Endothelial cell of umbilical vein (primary cell): Measurements from ENCODE around the gene CLCN2. TPM values are rescaled to one million over a fixed set of nuclear protein-coding genes. Genes with fewer than 3 reads are reported as not detected.

Experiments used
- BruUV-seq: library from RNA; stranded (reverse); fragments of 400-500 nt; replicated peaks from 2 replicates; lab custom pipeline; 2021; lab: Mats Ljungman, UMichigan
- CTCF ChIA-PET: fragments of 300-600, 350-600 bp; sonication (Branson Sonifier 250); formaldehyde crosslinking; loops from one replicate; lab custom pipeline; 2021; ENCODE audit warnings: antibody characterized with exemption, inconsistent platforms; lab: Charles Lee
- POLR2A ChIA-PET: fragments of 300-600, 350-600 bp; sonication (Branson Sonifier 250); formaldehyde crosslinking; loops from one replicate; lab custom pipeline; 2021; ENCODE audit warnings: antibody characterized with exemption, inconsistent platforms; lab: Charles Lee
- DNase-seq: peaks from one replicate; pipeline ENCODE4 v3.0.0-alpha.2; 2011; ENCODE audit warnings: low read depth, low spot score
- FAIRE-seq: peaks from 2 replicates; lab custom pipeline; 2011; peaks lifted over from hg19 to GRCh38; lab: Jason Lieb, UNC
- H2AFZ ChIP-seq: 2 replicates; pipeline ENCODE4 v1.6.0; 2012; ENCODE audit warnings: low read depth, low read length, control low read depth, inconsistent platforms
- H3K27ac ChIP-seq: 2 replicates; pipeline ENCODE4 v1.5.1; 2011; ENCODE audit warnings: low read depth, mild to moderate bottlenecking, control low read depth, low read length, moderate library complexity; ENCODE audit not compliant: insufficient read depth
- H3K27me3 ChIP-seq, 2 experiments: 2 replicates each; pipeline versions ENCODE4 v1.6.0 to v1.6.1; 2011; ENCODE audit warnings: low read length in 2 of 2, mixed read lengths in 1 of 2; ENCODE audit not compliant: control insufficient read depth in 2 of 2, insufficient read depth in 2 of 2
- H3K36me3 ChIP-seq, 2 experiments: 2 replicates in 1 of 2; 3 replicates in 1 of 2; pipeline ENCODE4 v1.5.1; 2011; ENCODE audit warnings: low read length in 2 of 2, mild to moderate bottlenecking in 1 of 2, moderate library complexity in 1 of 2; ENCODE audit not compliant: control insufficient read depth in 2 of 2, insufficient read depth in 2 of 2; ENCODE audit errors: extremely low read depth in 1 of 2
- H3K4me1 ChIP-seq: 3 replicates; pipeline ENCODE4 v1.5.1; 2011; ENCODE audit warnings: mild to moderate bottlenecking, low read length; ENCODE audit not compliant: control insufficient read depth, insufficient read depth; ENCODE audit errors: extremely low read depth
- H3K4me2 ChIP-seq: 2 replicates; pipeline ENCODE4 v1.6.1; 2011; ENCODE audit warnings: low read length, control low read depth, mixed read lengths; ENCODE audit not compliant: insufficient read depth
- H3K4me3 ChIP-seq, 3 experiments: fragments of 200-600 bp in 1 of 3; sonication (generic), shearing (Covaris generic) in 1 of 3; replicated peaks in 1 of 3; 2 replicates each; pipeline ENCODE4 v1.5.1; 2011 to 2016; ENCODE audit warnings: control low read depth in 3 of 3, low read length in 3 of 3, mild to moderate bottlenecking in 2 of 3, inconsistent platforms in 1 of 3, low read depth in 1 of 3, moderate library complexity in 1 of 3; ENCODE audit not compliant: insufficient read depth in 1 of 3
- H3K79me2 ChIP-seq: 2 replicates; pipeline ENCODE4 v1.6.0; 2012; ENCODE audit warnings: low read length, inconsistent platforms; ENCODE audit not compliant: control insufficient read depth, insufficient read depth
- H3K9ac ChIP-seq: replicated peaks from 2 replicates; pipeline ENCODE3; 2011; ENCODE audit warnings: low read length, control low read depth; ENCODE audit not compliant: insufficient read depth; ENCODE audit errors: extremely low read depth
- H3K9me1 ChIP-seq: replicated peaks from 3 replicates; pipeline ENCODE4 v1.6.0; 2011; ENCODE audit warnings: mild to moderate bottlenecking, low read length; ENCODE audit not compliant: control insufficient read depth, insufficient read depth; ENCODE audit errors: extremely low read depth
- H3K9me3 ChIP-seq: replicated peaks from 2 replicates; pipeline ENCODE4 v1.5.1; 2012; ENCODE audit warnings: low read length, inconsistent platforms; ENCODE audit not compliant: control insufficient read depth, insufficient read depth
- H4K20me1 ChIP-seq: replicated peaks from 2 replicates; pipeline ENCODE3; 2011; ENCODE audit warnings: mild to moderate bottlenecking, low read length; ENCODE audit not compliant: control insufficient read depth, insufficient read depth; ENCODE audit errors: extremely low read depth
- CTCF ChIP-seq, 2 donors: IDR thresholded peaks; 1 replicate in 1 of 2; 2 replicates in 1 of 2; pipeline ENCODE4 v1.5.1; 2011; ENCODE audit warnings: low read length in 2 of 2, mild to moderate bottlenecking in 2 of 2, moderate library complexity in 2 of 2, control low read depth in 1 of 2, inconsistent platforms in 1 of 2, low read depth in 1 of 2; ENCODE audit not compliant: insufficient read depth in 1 of 2; ENCODE audit errors: extremely low read depth in 1 of 2
- EZH2 ChIP-seq: IDR thresholded peaks from 2 replicates; pipeline ENCODE4 v1.6.1; 2012; ENCODE audit warnings: borderline replicate concordance, low read depth, mild to moderate bottlenecking, moderate library complexity, low read length, inconsistent platforms; ENCODE audit not compliant: severe bottlenecking
- FOS ChIP-seq: IDR thresholded peaks from 2 replicates; pipeline ENCODE4 v1.6.1; 2011; ENCODE audit warnings: mild to moderate bottlenecking, low read length, moderate library complexity, borderline replicate concordance; ENCODE audit not compliant: insufficient read depth
- GATA2 ChIP-seq: IDR thresholded peaks from 2 replicates; pipeline ENCODE4 v1.7.0; 2011; ENCODE audit warnings: low read depth, mild to moderate bottlenecking, moderate library complexity, mixed read lengths, low read length; ENCODE audit not compliant: insufficient read length, insufficient read depth
- JUN ChIP-seq: IDR thresholded peaks from 2 replicates; pipeline ENCODE4 v1.6.1; 2011; ENCODE audit warnings: borderline replicate concordance, low read depth; ENCODE audit not compliant: insufficient read length, insufficient read depth
- MAX ChIP-seq: IDR thresholded peaks from 2 replicates; pipeline ENCODE4 v1.6.1; 2011; ENCODE audit not compliant: insufficient read depth, insufficient read length
- MYC ChIP-seq: IDR thresholded peaks from one replicate; pipeline ENCODE4 v1.6.1; 2011; ENCODE audit warnings: mild to moderate bottlenecking, low read depth, low read length
- POLR2A ChIP-seq: IDR thresholded peaks from 2 replicates; pipeline ENCODE4 v1.6.1; 2012; ENCODE audit warnings: low read depth, mild to moderate bottlenecking, control low read depth, low read length
- POLR2AphosphoS5 ChIP-seq: IDR thresholded peaks from 2 replicates; pipeline ENCODE4 v1.6.1; 2012; ENCODE audit warnings: low read depth, mild to moderate bottlenecking, control low read depth, low read length, moderate library complexity; ENCODE audit not compliant: insufficient read depth
- dilution Hi-C: fragments of 300-500 bp; cut with MboI; formaldehyde crosslinking; loops from one replicate; pipeline ENCODE4 v1.15.0; 2019; ENCODE audit warnings: low sequenced_read_pairs; ENCODE audit not compliant: extremely low pct_ligation_motif_present
- intact Hi-C: fragments of 100-400 bp; cut with micrococcal nuclease; formaldehyde crosslinking; loops from one replicate; pipeline ENCODE4 v1.10.0; 2022
- polyA plus RNA-seq, 4 experiments: library from polyadenylated mRNA; depleted of rRNA in 3 of 4; stranded (reverse) in 3 of 4; unstranded in 1 of 4; fragments of >200 nt; gene quantifications; 2 replicates each; pipeline versions ENCODE4 v1.2.1 to v1.2.3, GENCODE V29; 2011 to 2012; ENCODE audit warnings: missing spikeins in 1 of 4
- total RNA-seq: library from RNA; stranded (reverse); gene quantifications from 2 replicates; pipeline ENCODE4 v1.2.3, GENCODE V29; 2021

Gene CLCN2
- total and polyA plus RNA-seq, 2 donors (not counting 3 experiments of a cell fraction or from before 2014, with no cell fraction given): 3.5 to 6.5 TPM

DNA sequence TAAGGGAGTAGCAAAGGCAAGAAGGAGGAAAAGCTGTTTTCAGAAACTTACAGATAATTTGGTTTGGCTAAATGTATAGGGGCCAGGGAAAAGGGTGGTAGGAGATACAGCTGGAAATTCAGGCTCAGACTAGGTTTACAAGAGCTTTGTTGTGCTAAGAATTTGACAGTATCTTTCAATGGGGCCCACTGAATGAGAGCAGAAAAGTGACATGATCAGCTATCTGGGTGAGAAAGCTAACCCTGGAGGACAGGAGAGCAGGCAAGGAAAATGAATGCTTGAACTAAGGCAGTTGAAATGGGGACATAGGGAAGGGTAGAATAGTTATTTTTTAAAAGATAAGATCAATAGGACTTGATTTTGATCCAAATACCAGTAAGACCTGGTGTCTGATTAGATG lies 49.8 kb downstream of the CLCN2 start:
- intact Hi-C loops: loop anchor here (5.0 kb wide), 1 partner anchor 134 kb away; no protein-coding TSS in a partner anchor
- POLR2A ChIA-PET: no interaction called here
- no peak overlapping the region for H3K27ac ChIP-seq
- H3K79me2 ChIP-seq: peaks cover 17% of the 10 kb centered on the region
- no peaks in the 10 kb centered on the region for H3K9me1 ChIP-seq
- peaks cover under 1% of the 10 kb centered on the region for H4K20me1 ChIP-seq
- no peak overlapping the region for H3K4me2 ChIP-seq
- H3K9me3 ChIP-seq: no peaks in the 10 kb centered on the region
- TF ChIP-seq POLR2AphosphoS5 (no peak), POLR2A (no peak), JUN (no peak), FOS (no peak), MYC (no peak), EZH2 (no peak), GATA2 (no peak), CTCF (IDR thresholded peaks at IDR 0.05; ENCODE audit: extremely low read depth in 1 of 2, insufficient read depth in 1 of 2, low read depth in 1 of 2, low read length in 2 of 2) (no peak), MAX (no peak)
- H3K9ac ChIP-seq: no peak overlapping the region
- CTCF ChIA-PET: interaction anchor here (0.9 to 1.2 kb wide), 4 partner anchors 9 to 25 kb away, joined by 3 to 4 read pairs (median 3); no protein-coding TSS in a partner anchor
- FAIRE-seq: no peak
- no peak for DNase-seq
- H3K4me1 ChIP-seq: peaks cover 5% of the 10 kb centered on the region
- no TSS peak for BruUV-seq
- no peak overlapping the region for H3K4me3 ChIP-seq
- H3K27me3 ChIP-seq: no peaks in the 10 kb centered on the region
- dilution Hi-C loops: no loop called here
- no peak overlapping the region for H2AFZ ChIP-seq
- peaks cover 11 to 14% of the 10 kb centered on the region in 2 experiments for H3K36me3 ChIP-seq
